Measurements from ENCODE around the gene FNDC10.

Gene FNDC10

GRCh38 chr1:1606232-1606631 is 6.3 kb upstream of the FNDC10 start:
- no peak for DNase-seq
- no peak overlapping the region for H3K4me3 Mint-ChIP-seq
- peaks cover 53% of the 10 kb centered on the region for H3K27me3 Mint-ChIP-seq (ENCODE audit: low read depth, poor library complexity)
- H3K27ac Mint-ChIP-seq, result no peak overlapping the region
- H3K36me3 Mint-ChIP-seq (ENCODE audit: low read depth), result no peaks in the 10 kb centered on the region
- no peak for TF ChIP-seq CTCF (IDR thresholded peaks at IDR 0.05)
- no peaks in the 10 kb centered on the region for H3K9me3 Mint-ChIP-seq
- H3K4me1 Mint-ChIP-seq, result peaks cover 7% of the 10 kb centered on the region

DNA sequence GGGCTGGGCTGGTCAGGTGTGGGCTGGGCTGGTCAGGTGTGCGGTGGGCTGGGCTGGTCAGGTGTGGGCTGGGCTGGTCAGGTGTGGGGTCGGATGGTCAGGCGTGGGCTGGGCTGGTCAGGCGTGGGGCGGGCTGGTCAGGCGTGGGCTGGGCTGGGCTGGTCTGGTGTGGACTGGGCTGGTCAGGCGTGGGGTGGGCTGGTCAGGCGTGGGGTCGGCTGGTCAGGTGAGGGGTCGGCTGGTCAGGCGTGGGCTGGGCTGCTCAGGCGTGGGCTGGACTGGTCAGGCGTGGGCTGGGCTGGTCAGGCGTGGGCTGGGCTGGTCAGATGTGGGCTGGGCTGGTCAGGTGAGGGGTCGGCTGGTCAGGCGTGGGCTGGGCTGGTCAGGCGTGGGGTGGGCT is 5.8 kb upstream of the FNDC10 start:
- TF ChIP-seq CTCF (IDR thresholded peaks at IDR 0.05), result no peak
- Mint-ChIP-seq H3K27me3 (ENCODE audit: low read depth, poor library complexity) (peaks cover 53% of the 10 kb centered on the region), H3K9me3 (no peaks in the 10 kb centered on the region), H3K27ac (no peak overlapping the region), H3K4me1 (peaks cover 7% of the 10 kb centered on the region), H3K4me3 (no peak overlapping the region), H3K36me3 (ENCODE audit: low read depth) (no peaks in the 10 kb centered on the region)
- no peak for DNase-seq

DNA sequence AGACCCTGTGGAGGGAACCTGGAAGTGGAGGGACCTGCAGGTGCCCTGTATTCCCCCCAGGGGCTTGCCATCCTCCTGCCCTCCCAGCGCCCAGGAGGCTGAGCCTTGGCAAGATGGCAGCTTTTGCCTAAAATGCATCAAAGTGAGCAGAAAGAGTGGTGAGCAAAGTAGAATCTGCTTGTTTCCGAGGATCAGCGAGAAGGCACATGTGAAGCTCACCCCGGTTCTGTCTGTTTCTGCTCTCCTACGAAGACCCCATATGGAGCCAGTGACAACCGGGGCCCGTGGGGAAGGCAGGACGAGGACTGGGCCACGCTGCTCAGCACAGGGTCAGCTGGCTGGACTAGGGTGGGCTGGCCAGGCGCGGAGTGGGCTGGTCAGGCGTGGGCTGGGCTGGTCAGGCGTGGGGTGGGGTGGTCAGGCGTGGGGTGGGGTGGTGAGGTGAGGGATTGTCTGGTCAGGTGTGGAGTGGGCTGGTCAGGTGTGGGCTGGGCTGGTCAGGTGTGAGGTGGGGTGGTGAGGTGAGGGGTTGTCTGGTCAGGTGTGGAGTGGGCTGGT is 5.2 kb upstream of the FNDC10 start:
- H3K27me3 Mint-ChIP-seq (ENCODE audit: low read depth, poor library complexity), result peaks cover 59% of the 10 kb centered on the region
- H3K9me3 Mint-ChIP-seq, result no peaks in the 10 kb centered on the region
- no peak for DNase-seq
- TF ChIP-seq CTCF (IDR thresholded peaks at IDR 0.05), result no peak
- H3K36me3 Mint-ChIP-seq (ENCODE audit: low read depth), result no peaks in the 10 kb centered on the region
- no peak overlapping the region for H3K27ac Mint-ChIP-seq
- no peak overlapping the region for H3K4me3 Mint-ChIP-seq
- peaks cover under 1% of the 10 kb centered on the region for H3K4me1 Mint-ChIP-seq

DNA sequence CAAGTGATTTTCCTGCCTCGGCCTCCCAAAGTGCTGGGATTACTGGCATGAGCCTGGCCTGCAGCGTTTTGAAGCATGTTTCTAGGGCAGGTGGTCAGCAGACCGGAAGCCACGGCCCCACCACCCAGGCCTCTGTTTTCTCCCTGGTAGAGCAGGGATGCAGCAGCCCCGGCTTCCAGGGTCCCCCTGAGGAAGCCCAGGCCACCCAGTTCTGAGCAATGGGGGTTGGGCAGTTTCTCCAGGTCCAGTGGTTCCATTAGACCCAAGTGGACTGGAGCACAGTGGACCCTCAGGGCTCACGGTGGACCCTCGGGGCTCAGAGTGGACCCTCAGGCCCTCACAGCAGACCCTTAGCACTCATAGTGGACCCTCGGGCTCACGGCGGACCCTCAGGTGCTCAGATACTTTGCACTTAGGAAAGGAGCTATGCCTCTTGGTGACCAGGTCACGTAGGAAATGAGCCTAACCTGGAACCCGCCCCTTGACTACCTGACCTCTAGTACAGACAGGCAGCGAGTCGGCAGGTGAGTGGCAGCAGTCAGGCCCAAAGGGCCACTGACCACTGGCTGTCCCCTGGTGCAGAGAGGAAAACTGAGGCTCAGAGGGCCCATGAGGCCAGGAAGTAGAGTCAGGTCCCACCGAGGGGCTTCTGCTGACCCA is 4.6 kb upstream of the FNDC10 start:
- Mint-ChIP-seq H3K27ac (no peak overlapping the region), H3K9me3 (no peaks in the 10 kb centered on the region)

DNA sequence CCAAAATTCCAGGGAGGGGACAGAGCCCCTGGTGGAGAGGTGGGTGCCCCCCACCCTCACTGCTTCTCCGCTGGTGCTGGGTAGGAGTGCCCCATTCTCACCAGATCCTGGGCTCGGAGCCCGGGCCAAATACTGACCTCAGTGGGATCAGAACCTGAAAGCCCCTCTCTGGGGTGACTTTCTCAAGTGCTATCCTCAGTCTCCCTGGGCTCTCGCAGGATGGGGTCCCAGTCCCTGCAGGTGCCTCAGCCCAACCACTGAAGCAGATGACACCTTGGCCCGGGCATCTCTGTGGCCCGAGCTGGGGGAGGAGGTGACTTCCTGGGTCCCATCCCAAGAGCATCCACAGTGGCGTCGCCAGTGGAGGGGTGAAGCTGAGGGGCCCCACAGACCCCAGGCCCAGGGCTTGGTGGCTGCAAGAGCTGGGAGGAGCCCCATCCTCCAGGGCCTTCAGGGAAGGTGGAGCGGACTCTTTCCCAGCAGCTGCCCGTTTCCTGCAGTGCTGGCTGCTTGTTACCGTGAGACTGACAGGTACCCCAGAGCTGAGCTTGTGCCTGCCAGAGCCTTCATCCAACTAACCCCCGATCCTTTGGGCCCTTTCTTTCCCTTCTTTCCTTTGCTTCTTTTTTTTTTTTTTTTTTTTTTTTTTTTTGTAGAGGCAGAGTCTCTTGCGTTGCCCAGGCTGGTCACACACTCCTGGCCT is 3.9 kb upstream of the FNDC10 start:
- TF ChIP-seq CTCF (IDR thresholded peaks at IDR 0.05), result no peak
- Mint-ChIP-seq H3K4me3 (no peak overlapping the region), H3K36me3 (ENCODE audit: low read depth) (no peaks in the 10 kb centered on the region), H3K4me1 (no peaks in the 10 kb centered on the region), H3K27me3 (ENCODE audit: low read depth, poor library complexity) (peaks cover 60% of the 10 kb centered on the region), H3K27ac (no peak overlapping the region), H3K9me3 (no peaks in the 10 kb centered on the region)
- DNase-seq, result no peak

More for the DNA sequence above, 4.6 kb upstream of the FNDC10 start:
- Mint-ChIP-seq H3K4me1 (no peaks in the 10 kb centered on the region), H3K27me3 (ENCODE audit: low read depth, poor library complexity) (peaks cover 60% of the 10 kb centered on the region), H3K36me3 (ENCODE audit: low read depth) (no peaks in the 10 kb centered on the region), H3K4me3 (no peak overlapping the region)
- TF ChIP-seq CTCF (IDR thresholded peaks at IDR 0.05), result no peak
- no peak for DNase-seq

Measured in nephron progenitor cell (in vitro differentiated cells).